DMS53 treated with DMSO at 0.1 percent for 48 hours (cell line): Measurements from ENCODE around the gene GUCA2B.

Source experiments
- DNase-seq: peaks from one replicate; lab custom pipeline; 2025; ENCODE audit not compliant: unreplicated experiment; lab: John Stamatoyannopoulos, UW

The GUCA2B gene

GRCh38 chr1:42142894-42143675 lies 10.1 kb upstream of the GUCA2B start:
- DNase-seq, result peak; percentile 85

GRCh38 chr1:42143896-42144710 lies 9.1 kb upstream of the GUCA2B start:
- no peak for DNase-seq

- no peak for DNase-seq
Observed at GRCh38 chr1:42144711-42145388, 8.4 kb upstream of the GUCA2B start.

- DNase-seq, result no peak
Observed at GRCh38 chr1:42145389-42145716, 7.9 kb upstream of the GUCA2B start.

GRCh38 chr1:42145764-42146625 lies 7.2 kb upstream of the GUCA2B start:
- no peak for DNase-seq

GRCh38 chr1:42146626-42147320 lies 6.4 kb upstream of the GUCA2B start:
- DNase-seq, result peak; percentile 79

GRCh38 chr1:42148166-42148565 lies 5.0 kb upstream of the GUCA2B start:
- no peak for DNase-seq

- no peak for DNase-seq
Observed at GRCh38 chr1:42150651-42151050, 2.6 kb upstream of the GUCA2B start.

GRCh38 chr1:42152119-42152518 lies 1.1 kb upstream of the GUCA2B start:
- no peak for DNase-seq

GRCh38 chr1:42153624-42154023 lies 414 bp downstream of the GUCA2B start:
- DNase-seq, result no peak

- DNase-seq, result no peak
Observed at GRCh38 chr1:42154685-42155084, 1.5 kb downstream of the GUCA2B start.

GRCh38 chr1:42155362-42155761 lies 2.2 kb downstream of the GUCA2B start:
- DNase-seq, result no peak

GRCh38 chr1:42157667-42158066 lies 4.5 kb downstream of the GUCA2B start:
- DNase-seq, result no peak

- DNase-seq, result no peak
Observed at GRCh38 chr1:42158189-42158588, 5.0 kb downstream of the GUCA2B start.

GRCh38 chr1:42162181-42162580 lies 9.0 kb downstream of the GUCA2B start:
- DNase-seq, result no peak

- no peak for DNase-seq
Observed at GRCh38 chr1:42163114-42163513, 9.9 kb downstream of the GUCA2B start.

GRCh38 chr1:42163536-42164503 lies 10.6 kb downstream of the GUCA2B start:
- no peak for DNase-seq

GRCh38 chr1:42164551-42165420 lies 11.6 kb downstream of the GUCA2B start, which contains the start of gene GUCA2A:
TSS of gene GUCA2A (minus strand) at chr1:42164745. CDS start at chr1:42164712, 33 bp downstream.
- DNase-seq, result no peak
